H9 (cell line): ENCODE data around the gene MINDY4. TPM values are rescaled to one million over a fixed set of nuclear protein-coding genes. Genes with fewer than 3 reads are reported as not detected.

Experiments used
- DNase-seq: peaks from one replicate; pipeline ENCODE4 v3.0.0-alpha.2; 2017
- H2AFZ ChIP-seq: one replicate; pipeline ENCODE4 v1.6.1; 2013; ENCODE audit warnings: mild to moderate bottlenecking, low read length, control low read depth, moderate library complexity
- H2AK5ac ChIP-seq: 2 replicates; pipeline ENCODE4 v1.6.1; 2013; ENCODE audit warnings: low read length, control low read depth, mixed read lengths; ENCODE audit not compliant: insufficient read length
- H2BK120ac ChIP-seq: one replicate; pipeline ENCODE4 v1.6.1; 2013; ENCODE audit warnings: low read depth, mild to moderate bottlenecking, low read length, control low read depth, inconsistent platforms; ENCODE audit not compliant: poor library complexity, severe bottlenecking
- H2BK12ac ChIP-seq: 2 replicates; pipeline ENCODE4 v1.6.1; 2013; ENCODE audit warnings: low read length, control low read depth, mixed read lengths, low read depth; ENCODE audit not compliant: insufficient read length
- H2BK15ac ChIP-seq: 2 replicates; pipeline ENCODE4 v1.6.1; 2013; ENCODE audit warnings: low read depth, low read length, control low read depth
- H2BK20ac ChIP-seq: one replicate; pipeline ENCODE4 v1.6.1; 2013; ENCODE audit warnings: low read depth, mild to moderate bottlenecking, low read length, control low read depth, inconsistent platforms; ENCODE audit not compliant: poor library complexity, severe bottlenecking
- H2BK5ac ChIP-seq: 2 replicates; pipeline ENCODE4 v1.6.1; 2013; ENCODE audit warnings: low read length, control low read depth, mixed read lengths; ENCODE audit not compliant: insufficient read length
- H3K14ac ChIP-seq: 2 replicates; pipeline ENCODE4 v1.6.1; 2013; ENCODE audit warnings: low read length, control low read depth; ENCODE audit not compliant: insufficient read depth
- H3K18ac ChIP-seq: 2 replicates; pipeline ENCODE4 v1.6.1; 2013; ENCODE audit warnings: low read depth, mild to moderate bottlenecking, mixed read lengths, low read length, control low read depth; ENCODE audit not compliant: insufficient read length
- H3K23ac ChIP-seq: 2 replicates; pipeline ENCODE4 v1.6.1; 2013; ENCODE audit warnings: low read length, control low read depth, mixed read lengths, low read depth; ENCODE audit not compliant: insufficient read length
- H3K23me2 ChIP-seq: 2 replicates; pipeline ENCODE4 v1.6.1; 2013; ENCODE audit warnings: low read depth, mild to moderate bottlenecking, mixed read lengths, low read length, control low read depth; ENCODE audit not compliant: insufficient read length, poor library complexity, severe bottlenecking
- H3K27ac ChIP-seq: 2 replicates; pipeline ENCODE4 v1.5.1; 2013; ENCODE audit warnings: low read length, control low read depth, mixed read lengths, low read depth; ENCODE audit not compliant: insufficient read length
- H3K27me3 ChIP-seq: 2 replicates; pipeline ENCODE4 v1.6.1; 2013; ENCODE audit warnings: low read length, control low read depth, inconsistent platforms; ENCODE audit not compliant: insufficient read depth
- H3K4ac ChIP-seq: 2 replicates; pipeline ENCODE4 v1.6.1; 2013; ENCODE audit warnings: low read depth, mild to moderate bottlenecking, control low read depth, inconsistent platforms, low read length, moderate library complexity
- H3K4me1 ChIP-seq: 2 replicates; pipeline ENCODE4 v1.6.1; 2013; ENCODE audit warnings: low read length, control low read depth, inconsistent platforms; ENCODE audit not compliant: insufficient read depth
- H3K4me2 ChIP-seq: 2 replicates; pipeline ENCODE4 v1.6.1; 2013; ENCODE audit warnings: low read length, control low read depth, mixed read lengths; ENCODE audit not compliant: insufficient read length, insufficient read depth
- H3K56ac ChIP-seq: 2 replicates; pipeline ENCODE4 v1.6.1; 2013; ENCODE audit warnings: low read depth, mild to moderate bottlenecking, mixed read lengths, low read length, control low read depth; ENCODE audit not compliant: insufficient read length
- H3K79me1 ChIP-seq: 2 replicates; pipeline ENCODE4 v1.6.1; 2013; ENCODE audit warnings: low read depth, mild to moderate bottlenecking, moderate library complexity, low read length, control low read depth, inconsistent platforms; ENCODE audit not compliant: insufficient read depth, poor library complexity, severe bottlenecking
- H3K79me2 ChIP-seq: 2 replicates; pipeline ENCODE4 v1.6.1; 2013; ENCODE audit warnings: low read length, control low read depth, inconsistent platforms; ENCODE audit not compliant: insufficient read depth
- H3K9ac ChIP-seq: 2 replicates; pipeline ENCODE4 v1.6.1; 2013; ENCODE audit warnings: low read length, control low read depth, mixed read lengths; ENCODE audit not compliant: insufficient read length; ENCODE audit errors: extremely low read depth
- H3K9me3 ChIP-seq: one replicate; pipeline ENCODE4 v1.6.1; 2013; ENCODE audit warnings: low read depth, low read length, inconsistent platforms; ENCODE audit not compliant: control insufficient read depth
- H3T11ph ChIP-seq: one replicate; pipeline ENCODE4 v1.6.1; 2013; ENCODE audit warnings: mild to moderate bottlenecking, low read length, control low read depth, inconsistent platforms
- H4K20me1 ChIP-seq: one replicate; pipeline ENCODE4 v1.6.1; 2013; ENCODE audit not compliant: control insufficient read depth, insufficient read length, insufficient read depth
- H4K5ac ChIP-seq: 2 replicates; pipeline ENCODE4 v1.6.1; 2013; ENCODE audit warnings: low read depth, mild to moderate bottlenecking, mixed read lengths, low read length, control low read depth; ENCODE audit not compliant: insufficient read length
- H4K8ac ChIP-seq: replicated peaks from 2 replicates; pipeline ENCODE4 v1.6.1; 2013; ENCODE audit warnings: low read length, control low read depth, mixed read lengths, low read depth; ENCODE audit not compliant: insufficient read length
- H4K91ac ChIP-seq: 2 replicates; pipeline ENCODE4 v1.6.1; 2013; ENCODE audit warnings: low read depth, mild to moderate bottlenecking, moderate library complexity, mixed read lengths, low read length, control low read depth; ENCODE audit not compliant: insufficient read length
- H3K27ac Mint-ChIP-seq, 3 experiments: 2 replicates in 2 of 3; 3 replicates in 1 of 3; pipeline ENCODE4 v1.8.0; 2020 to 2021; ENCODE audit warnings: mixed read lengths in 3 of 3, mild to moderate bottlenecking in 1 of 3, moderate library complexity in 1 of 3
- H3K27me3 Mint-ChIP-seq: 2 replicates; pipeline ENCODE4 v1.8.0; 2021; ENCODE audit warnings: low read depth, mild to moderate bottlenecking, moderate library complexity, mixed read lengths
- H3K36me3 Mint-ChIP-seq, 3 experiments: 2 replicates in 2 of 3; 3 replicates in 1 of 3; pipeline ENCODE4 v1.8.0; 2020 to 2021; ENCODE audit warnings: low read depth in 3 of 3, mixed read lengths in 3 of 3; ENCODE audit not compliant: insufficient read depth in 1 of 3
- H3K4me1 Mint-ChIP-seq, 2 experiments: 2 replicates each; pipeline ENCODE4 v1.8.0; 2020; ENCODE audit warnings: mixed read lengths in 2 of 2
- H3K4me3 Mint-ChIP-seq, 2 experiments: 2 replicates in 1 of 2; 3 replicates in 1 of 2; pipeline ENCODE4 v1.8.0; 2020 to 2021; ENCODE audit warnings: mild to moderate bottlenecking in 2 of 2, mixed read lengths in 2 of 2, moderate library complexity in 1 of 2
- H3K9me3 Mint-ChIP-seq, 2 experiments: 2 replicates in 1 of 2; 3 replicates in 1 of 2; pipeline ENCODE4 v1.8.0; 2020; ENCODE audit warnings: mild to moderate bottlenecking in 2 of 2, mixed read lengths in 2 of 2, moderate library complexity in 1 of 2
- CTCF ChIP-seq: fragments of 200-600 bp; sonication (generic); conservative IDR thresholded peaks from 3 replicates; pipeline ENCODE4 v1.8.0; 2021; ENCODE audit warnings: antibody characterized with exemption, mild to moderate bottlenecking
- WGBS: extraction: QIAGEN DNeasy Blood & Tissue Kit; methylation state at CpG from one replicate; pipeline ENCODE4 v1.1.7; 2013; ENCODE audit warnings: missing lambda C conversion rate, low lambda C conversion rate, mixed read lengths; ENCODE audit not compliant: insufficient read length; ENCODE audit errors: extremely low coverage; 5-methylcytosine and 5-hydroxymethylcytosine counted together
- total RNA-seq: library from RNA; stranded (reverse); gene quantifications from 2 replicates; pipeline ENCODE4 v1.2.1, GENCODE V29; 2021

MINDY4 gene
- total RNA-seq, 1 experiment from 2014 or later = 3.1 TPM

GRCh38 chr7:30755384-30756154 is 15.6 kb upstream of the MINDY4 start:
- Histone ChIP-seq H3T11ph (no peak overlapping the region), H3K79me1 (no peaks in the 10 kb centered on the region), H3K4me1 (no peaks in the 10 kb centered on the region), H2AFZ (no peak overlapping the region), H3K56ac (no peak overlapping the region), H2BK12ac (no peak overlapping the region), H3K9me3 (no peaks in the 10 kb centered on the region), H3K9ac (no peak overlapping the region), H2BK120ac (no peak overlapping the region), H3K27ac (no peak overlapping the region), H4K8ac (no peak overlapping the region), H4K91ac (no peak overlapping the region), H4K5ac (no peak overlapping the region), H3K79me2 (no peaks in the 10 kb centered on the region), H2AK5ac (no peak overlapping the region), H3K4me2 (no peak overlapping the region), H3K23ac (no peak overlapping the region), H3K4ac (no peak overlapping the region), H3K23me2 (no peaks in the 10 kb centered on the region), H2BK20ac (no peak overlapping the region), H2BK15ac (no peak overlapping the region), H3K18ac (no peak overlapping the region), H3K14ac (no peak overlapping the region; the same call in 1 of the 2 replicates), H3K27me3 (no peaks in the 10 kb centered on the region), H4K20me1 (no peaks in the 10 kb centered on the region), H2BK5ac (no peak overlapping the region)
- no peaks in the 10 kb centered on the region for H3K9me3 Mint-ChIP-seq
- no CpG with 5 or more reads among the region's 22 CpGs for WGBS
- H3K36me3 Mint-ChIP-seq = no peaks in the 10 kb centered on the region; a peak in 2 of 7 replicates
- peaks cover 8% of the 10 kb centered on the region for H3K27me3 Mint-ChIP-seq
- TF ChIP-seq CTCF = no peak
- no peak overlapping the region for H3K4me3 Mint-ChIP-seq
- peaks cover 0 to 2% of the 10 kb centered on the region in 2 experiments; a peak in 2 of 4 replicates for H3K4me1 Mint-ChIP-seq
- no peak overlapping the region; a peak in 1 of 7 replicates for H3K27ac Mint-ChIP-seq
- DNase-seq = no peak
